COLO668 (cell line): ENCODE measurements around the gene KLHDC2.
"Not testable (repeated sequence)": the region's sequence is repeated elsewhere in the genome, so short reads cannot be mapped to it uniquely, and the experiment has no call there.

ENCODE experiments used
- DNase-seq: peaks from one replicate; lab custom pipeline; 2025; ENCODE audit not compliant: unreplicated experiment; lab: John Stamatoyannopoulos, UW

The KLHDC2 gene

GRCh38 chr14:49778421-49778820 is 10.5 kb downstream of the KLHDC2 start:
- DNase-seq, result no peak

- DNase-seq, result not testable (repeated sequence)
Observed at GRCh38 chr14:49781040-49781439, 13.1 kb downstream of the KLHDC2 start.

- no peak for DNase-seq
Observed at GRCh38 chr14:49783394-49784014, 15.6 kb downstream of the KLHDC2 start.

- DNase-seq, result no peak
Observed at GRCh38 chr14:49786315-49786714, 18.4 kb downstream of the KLHDC2 start.

- DNase-seq, result no peak
Observed at GRCh38 chr14:49792618-49793017, 24.7 kb downstream of the KLHDC2 start.

GRCh38 chr14:49796025-49796424 is 28.1 kb downstream of the KLHDC2 start:
- no peak for DNase-seq

- no peak for DNase-seq
Observed at GRCh38 chr14:49808780-49809179, 40.8 kb downstream of the KLHDC2 start.

- DNase-seq, result not testable (repeated sequence)
Observed at GRCh38 chr14:49816118-49816517, 48.2 kb downstream of the KLHDC2 start.

GRCh38 chr14:49816844-49817243 is 48.9 kb downstream of the KLHDC2 start:
- DNase-seq, result no peak

- no peak for DNase-seq
Observed at GRCh38 chr14:49820176-49820575, 52.2 kb downstream of the KLHDC2 start.

- no peak for DNase-seq
Observed at GRCh38 chr14:49828640-49829039, 60.7 kb downstream of the KLHDC2 start.
